HUES64 (cell line): Measurements from ENCODE around the gene IL10RB.
A peak's percentile ranks its signal among the peaks of the same experiment; 100 is the strongest.

Experiments
- H3K27ac ChIP-seq: 2 replicates; pipeline ENCODE4 v1.7.0; 2013; ENCODE audit warnings: low read depth, low read length, inconsistent platforms
- H3K27me3 ChIP-seq: 2 replicates; pipeline ENCODE4 v1.6.1; 2013; ENCODE audit warnings: mild to moderate bottlenecking, low read length; ENCODE audit not compliant: insufficient read depth
- H3K36me3 ChIP-seq: 2 replicates; pipeline ENCODE4 v1.6.1; 2013; ENCODE audit warnings: mild to moderate bottlenecking, low read length; ENCODE audit not compliant: insufficient read depth
- H3K4me1 ChIP-seq: 2 replicates; pipeline ENCODE4 v1.6.1; 2013; ENCODE audit warnings: mild to moderate bottlenecking, low read length, moderate library complexity; ENCODE audit not compliant: insufficient read depth
- H3K4me3 ChIP-seq: 2 replicates; pipeline ENCODE4 v1.5.1; 2013; ENCODE audit warnings: mild to moderate bottlenecking, low read length, moderate library complexity
- H3K9ac ChIP-seq: 2 replicates; pipeline ENCODE4 v1.6.1; 2013; ENCODE audit warnings: mild to moderate bottlenecking, low read depth, low read length
- H3K9me3 ChIP-seq: 2 replicates; pipeline ENCODE4 v1.6.1; 2013; ENCODE audit warnings: low read depth, low read length; ENCODE audit not compliant: insufficient read depth
- WGBS: fragments of 150-250, 120-280 bp; methylation state at CpG from one replicate; pipeline ENCODE4 v1.1.7; 2013; ENCODE audit warnings: missing lambda C conversion rate; 5-methylcytosine and 5-hydroxymethylcytosine counted together

Gene IL10RB

DNA sequence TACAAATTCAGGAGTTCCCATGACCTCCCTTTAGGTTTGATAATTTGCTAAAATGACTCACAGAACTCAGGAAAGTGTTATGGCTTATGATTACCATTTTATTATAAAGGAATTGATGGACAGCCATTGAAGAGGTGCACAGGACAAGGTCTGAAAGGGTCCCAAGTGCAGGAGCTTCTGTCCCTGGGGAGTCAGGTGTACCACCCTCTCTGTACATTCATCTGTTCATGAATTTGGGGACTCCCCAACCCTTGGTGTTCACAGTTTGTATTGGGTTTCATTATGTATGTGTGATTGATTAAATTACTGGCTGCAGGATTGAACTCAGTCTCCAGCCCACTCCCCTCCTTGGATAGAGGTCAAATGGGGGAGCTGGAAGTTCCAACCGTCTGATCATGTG, 10.8 kb upstream of the IL10RB start:
- Histone ChIP-seq H3K9me3 (0 out of 2 replicates have a peak, but pooled peaks cover 7% of the 10 kb centered on the region), H3K27ac (no peak overlapping the region), H3K9ac (no peak overlapping the region), H3K27me3 (no peaks in the 10 kb centered on the region), H3K4me1 (no peaks in the 10 kb centered on the region), H3K36me3 (peaks cover 67% of the 10 kb centered on the region), H3K4me3 (no peak overlapping the region)
- 100% methylated on average over 1 of the region's 1 CpG for WGBS

DNA sequence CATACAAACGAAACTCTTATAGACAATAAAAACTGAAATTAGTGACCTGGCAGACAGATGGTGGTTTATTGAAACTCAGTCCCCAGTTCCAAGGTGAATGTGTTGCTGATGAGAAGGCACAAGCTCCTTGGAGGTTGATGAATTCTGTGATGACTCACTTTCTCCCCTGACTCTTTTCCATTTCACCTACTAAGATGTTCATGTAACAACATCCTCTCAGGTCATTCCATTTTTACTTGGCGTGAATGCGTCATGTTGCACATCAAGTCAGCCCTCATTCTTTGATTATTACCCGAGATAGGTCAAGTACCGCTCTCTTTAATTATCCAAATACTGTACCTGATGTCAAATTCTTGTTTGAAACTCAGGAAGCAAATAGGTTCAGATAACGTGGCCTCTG, 10.1 kb upstream of the IL10RB start:
- 93% methylated on average over 5 of the region's 6 CpGs for WGBS
- H3K36me3 ChIP-seq = peaks cover 63% of the 10 kb centered on the region

DNA sequence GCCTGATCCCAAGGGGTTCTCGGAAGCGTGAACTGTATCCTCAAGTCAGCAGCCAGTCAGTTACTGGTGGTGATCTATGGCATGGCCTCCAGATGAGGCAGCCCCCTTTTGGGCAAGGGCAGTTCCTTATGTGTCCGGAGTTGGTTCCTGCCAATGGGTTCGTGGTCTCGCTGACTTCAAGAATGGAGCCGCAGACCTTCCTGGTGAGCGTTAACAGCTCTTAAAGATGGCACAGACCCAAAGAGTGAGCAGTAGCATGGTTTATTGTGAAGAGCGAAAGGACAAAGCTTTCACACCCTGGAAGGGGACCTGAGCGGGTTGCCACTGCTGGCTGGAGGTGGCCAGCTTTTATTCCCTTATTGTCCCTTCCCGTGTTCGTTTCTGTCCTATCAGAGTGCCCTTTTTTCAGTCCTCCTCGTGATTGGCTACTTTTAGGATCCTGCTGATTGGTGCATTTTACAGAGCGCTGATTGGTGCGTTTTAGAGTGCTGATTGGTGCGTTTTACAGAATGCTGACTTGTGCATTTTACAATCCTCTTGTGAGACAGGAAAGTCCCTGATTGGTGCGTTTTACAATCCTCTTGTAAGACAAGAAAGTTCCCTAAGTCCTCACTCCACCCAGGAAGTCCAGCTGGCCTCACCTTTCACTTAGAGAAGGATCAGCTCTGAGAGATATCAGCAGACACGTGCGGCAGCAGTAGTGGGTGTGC, 8.9 kb upstream of the IL10RB start:
- Histone ChIP-seq H3K4me3 (no peak overlapping the region), H3K9me3 (0 out of 2 replicates have a peak, but pooled peaks cover 7% of the 10 kb centered on the region), H3K27ac (no peak overlapping the region), H3K4me1 (no peaks in the 10 kb centered on the region), H3K27me3 (no peaks in the 10 kb centered on the region), H3K36me3 (peaks cover 53% of the 10 kb centered on the region), H3K9ac (no peak overlapping the region)
- WGBS = 96% methylated on average over 18 of the region's 18 CpGs

More for the DNA sequence above, 10.1 kb upstream of the IL10RB start:
- H3K4me3 ChIP-seq = no peak overlapping the region
- no peaks in the 10 kb centered on the region for H3K27me3 ChIP-seq
- H3K9ac ChIP-seq = no peak overlapping the region
- H3K4me1 ChIP-seq = no peaks in the 10 kb centered on the region
- 0 out of 2 replicates have a peak, but pooled peaks cover 7% of the 10 kb centered on the region for H3K9me3 ChIP-seq
- H3K27ac ChIP-seq = no peak overlapping the region

DNA sequence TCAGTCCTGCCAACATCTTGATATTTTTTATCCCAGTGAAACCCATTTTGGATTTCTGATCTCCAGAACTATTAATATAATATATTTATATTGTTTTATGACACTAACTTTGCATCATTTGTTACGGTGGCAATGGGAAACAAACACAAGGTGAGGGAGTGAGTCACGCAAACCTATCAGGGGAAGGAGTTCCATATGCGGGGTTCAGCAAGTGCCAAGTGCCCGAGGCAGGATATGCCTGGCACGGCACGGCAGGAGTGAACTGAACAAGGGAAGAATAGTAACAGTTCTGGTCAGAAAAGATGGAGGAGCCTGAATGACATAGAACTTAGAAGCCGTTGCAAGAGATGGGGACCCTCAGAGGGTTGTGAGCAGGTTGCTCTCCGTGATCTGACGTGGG, 7.7 kb upstream of the IL10RB start:
- Histone ChIP-seq H3K27ac (no peak overlapping the region), H3K9me3 (0 out of 2 replicates have a peak, but pooled peaks cover 7% of the 10 kb centered on the region), H3K9ac (no peak overlapping the region), H3K4me1 (no peaks in the 10 kb centered on the region), H3K36me3 (peaks cover 46% of the 10 kb centered on the region), H3K4me3 (no peak overlapping the region), H3K27me3 (no peaks in the 10 kb centered on the region)
- WGBS = 95% methylated on average over 9 of the region's 9 CpGs

DNA sequence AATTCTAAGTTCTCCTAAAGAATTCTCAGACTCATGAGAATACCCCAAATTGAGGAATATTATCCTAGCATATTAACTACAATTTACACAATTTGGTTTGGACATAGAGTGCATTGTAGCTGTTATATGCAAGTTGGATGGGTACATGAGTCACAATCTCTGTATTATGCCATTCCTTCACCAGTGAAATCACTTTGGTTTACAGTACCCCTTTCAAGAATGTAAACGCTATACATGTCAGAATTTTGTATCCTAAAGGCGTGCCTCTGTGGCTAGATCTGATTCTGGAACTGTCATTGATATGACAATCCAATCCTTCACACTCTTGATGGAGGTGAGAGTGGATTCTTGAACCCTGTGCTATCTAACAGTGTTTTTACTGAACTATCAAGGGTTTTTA, 6.7 kb upstream of the IL10RB start:
- Histone ChIP-seq H3K27ac (no peak overlapping the region), H3K27me3 (no peaks in the 10 kb centered on the region), H3K9me3 (0 out of 2 replicates have a peak, but pooled peaks cover 7% of the 10 kb centered on the region), H3K4me3 (no peak overlapping the region), H3K36me3 (peaks cover 39% of the 10 kb centered on the region), H3K4me1 (0 out of 2 replicates have a peak, but pooled peaks cover 4% of the 10 kb centered on the region), H3K9ac (no peak overlapping the region)
- 95% methylated on average over 2 of the region's 2 CpGs for WGBS

DNA sequence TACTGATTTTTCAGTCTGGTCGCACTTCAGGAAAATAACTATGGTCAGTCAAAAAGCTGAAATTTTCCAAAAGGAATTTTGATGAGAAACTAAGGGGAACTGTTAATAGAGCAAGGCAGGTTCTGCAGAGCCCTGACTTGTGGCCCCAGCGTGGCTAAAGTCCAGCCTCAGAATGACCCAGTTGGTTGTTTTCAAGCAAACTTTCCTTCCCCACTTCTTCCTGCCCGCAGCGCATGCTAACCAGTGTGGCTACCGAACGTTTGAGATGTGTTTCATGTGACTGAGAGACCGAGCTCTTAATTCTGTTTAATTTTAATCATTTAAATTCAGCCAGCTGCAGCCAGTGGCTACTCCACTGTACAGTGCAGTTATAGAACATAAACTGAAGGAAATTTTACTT, 6.2 kb upstream of the IL10RB start:
- Histone ChIP-seq H3K9ac (no peak overlapping the region), H3K27ac (no peak overlapping the region), H3K4me3 (no peak overlapping the region), H3K27me3 (no peaks in the 10 kb centered on the region), H3K4me1 (0 out of 2 replicates have a peak, but pooled peaks cover 4% of the 10 kb centered on the region), H3K36me3 (peaks cover 33% of the 10 kb centered on the region), H3K9me3 (0 out of 2 replicates have a peak, but pooled peaks cover 7% of the 10 kb centered on the region)
- WGBS = 94% methylated on average over 7 of the region's 7 CpGs

DNA sequence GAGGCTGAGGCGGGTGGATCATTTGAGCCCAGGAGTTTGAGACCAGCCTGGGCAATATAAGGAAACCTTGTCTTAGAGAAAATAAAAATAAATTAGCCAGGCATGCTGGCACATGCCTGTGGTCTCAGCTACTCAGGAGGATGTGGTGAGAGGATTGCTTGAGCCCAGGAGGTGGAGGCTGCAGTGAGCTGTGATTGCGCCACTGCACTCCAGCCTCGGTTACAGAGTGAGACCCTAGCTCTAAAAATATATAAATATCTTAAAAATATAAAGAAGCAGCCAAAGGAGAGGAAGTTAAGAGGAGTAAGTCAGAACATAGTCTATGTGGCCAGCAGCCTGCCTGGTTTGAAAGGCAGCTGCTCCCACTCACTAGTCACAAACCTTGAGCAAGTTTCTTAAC, 4.5 kb upstream of the IL10RB start:
- H3K4me1 ChIP-seq = 0 out of 2 replicates have a peak, but pooled peaks cover 7% of the 10 kb centered on the region
- H3K27me3 ChIP-seq = no peaks in the 10 kb centered on the region; the same call in 1 of the 2 replicates
- H3K36me3 ChIP-seq = peaks cover 25% of the 10 kb centered on the region
- 0 out of 2 replicates have a peak, but pooled peaks cover 7% of the 10 kb centered on the region for H3K9me3 ChIP-seq
- no peak overlapping the region for H3K9ac ChIP-seq
- 85% methylated on average over 1 of the region's 3 CpGs for WGBS
- H3K27ac ChIP-seq = no peak overlapping the region
- H3K4me3 ChIP-seq = no peak overlapping the region

DNA sequence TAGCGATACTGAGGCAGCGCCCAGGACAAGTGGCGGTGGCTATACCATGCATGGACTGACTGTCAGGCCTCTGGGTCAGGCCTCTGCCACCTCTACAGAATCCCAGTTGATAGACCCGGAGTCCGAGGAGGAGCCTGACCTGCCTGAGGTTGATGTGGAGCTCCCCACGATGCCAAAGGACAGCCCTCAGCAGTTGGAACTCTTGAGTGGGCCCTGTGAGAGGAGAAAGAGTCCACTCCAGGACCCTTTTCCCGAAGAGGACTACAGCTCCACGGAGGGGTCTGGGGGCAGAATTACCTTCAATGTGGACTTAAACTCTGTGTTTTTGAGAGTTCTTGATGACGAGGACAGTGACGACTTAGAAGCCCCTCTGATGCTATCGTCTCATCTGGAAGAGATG, 3.2 kb upstream of the IL10RB start:
- Histone ChIP-seq H3K27ac (no peak overlapping the region), H3K27me3 (no peaks in the 10 kb centered on the region; the same call in 1 of the 2 replicates), H3K9ac (no peak overlapping the region), H3K9me3 (0 out of 2 replicates have a peak, but pooled peaks cover 2% of the 10 kb centered on the region), H3K36me3 (peaks cover 21% of the 10 kb centered on the region), H3K4me1 (0 out of 2 replicates have a peak, but pooled peaks cover 7% of the 10 kb centered on the region), H3K4me3 (no peak overlapping the region)
- WGBS = 95% methylated on average over 11 of the region's 11 CpGs

DNA sequence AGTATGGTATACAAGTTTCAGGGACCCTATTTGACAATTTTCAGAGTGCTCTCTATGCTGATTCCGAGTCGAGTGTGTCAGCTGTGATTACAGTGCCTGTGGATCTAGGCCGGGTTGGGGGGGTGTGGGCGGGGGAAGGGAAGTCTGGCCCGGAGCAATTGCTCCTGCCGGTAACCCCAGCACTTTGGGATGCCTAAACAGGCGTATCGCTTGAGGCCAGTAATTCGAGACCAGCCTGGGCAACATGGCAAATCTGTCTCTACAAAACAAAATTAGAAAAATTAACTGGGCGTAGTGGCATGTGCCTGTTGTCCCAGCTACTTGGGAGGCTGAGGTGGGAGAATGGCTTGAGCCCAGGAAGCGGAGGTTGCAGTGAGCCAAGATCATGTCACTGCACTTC, 1.6 kb upstream of the IL10RB start:
- Histone ChIP-seq H3K27ac (no peak overlapping the region), H3K27me3 (no peaks in the 10 kb centered on the region; the same call in 1 of the 2 replicates), H3K4me3 (no peak overlapping the region), H3K36me3 (0 out of 2 replicates have a peak, but pooled peaks cover 7% of the 10 kb centered on the region), H3K4me1 (0 out of 2 replicates have a peak, but pooled peaks cover 7% of the 10 kb centered on the region), H3K9me3 (no peaks in the 10 kb centered on the region), H3K9ac (no peak overlapping the region)
- 73% methylated on average over 11 of the region's 11 CpGs for WGBS

DNA sequence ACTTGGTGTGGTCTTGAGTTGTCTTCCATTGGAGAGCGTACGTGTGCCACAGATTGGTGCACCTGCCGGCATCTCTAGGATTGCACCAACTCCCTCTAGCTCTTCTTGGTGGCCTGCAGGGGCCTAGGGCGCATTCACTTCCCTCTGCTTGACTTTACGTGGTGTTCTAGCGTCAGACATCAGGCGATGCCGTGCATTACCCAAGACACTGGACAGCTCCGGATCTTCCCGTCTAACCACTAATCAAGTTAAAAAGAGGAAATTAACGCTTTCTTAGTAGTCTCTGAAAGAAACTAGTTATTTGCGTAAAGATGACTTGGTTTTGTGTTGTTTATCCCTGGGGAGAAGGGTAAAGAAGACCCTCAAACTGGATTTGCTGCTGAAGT, 510 bp upstream of the IL10RB start:
- Histone ChIP-seq H3K27me3 (no peaks in the 10 kb centered on the region; the same call in 1 of the 2 replicates), H3K36me3 (0 out of 2 replicates have a peak, but pooled peaks cover 7% of the 10 kb centered on the region), H3K4me3 (peak overlapping the region; percentile 80), H3K9ac (0 out of 2 replicates have a peak overlapping the region, but pooled peaks have one; percentile 24), H3K4me1 (0 out of 2 replicates have a peak, but pooled peaks cover 7% of the 10 kb centered on the region), H3K27ac (no peak overlapping the region), H3K9me3 (no peaks in the 10 kb centered on the region)
- 55% methylated on average over 12 of the region's 12 CpGs for WGBS

DNA sequence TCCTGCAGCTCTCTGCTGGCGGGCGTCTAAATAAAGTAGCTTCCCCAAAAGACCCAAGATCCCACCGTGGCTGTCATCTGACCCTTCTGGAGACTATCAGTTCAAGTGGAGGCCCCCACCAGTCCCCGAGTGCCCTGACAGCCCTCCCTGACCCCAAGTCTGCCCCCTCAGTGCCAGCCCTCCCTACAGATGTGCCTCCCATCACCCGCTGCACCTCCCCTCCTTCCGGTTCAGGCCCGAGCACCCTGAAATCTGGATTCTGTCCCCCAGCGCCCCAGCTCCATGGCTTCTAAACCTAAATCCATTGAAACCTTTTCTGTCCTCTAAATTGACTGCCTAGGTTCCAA, 595 bp downstream of the IL10RB start:
- Histone ChIP-seq H3K27ac (no peak overlapping the region), H3K27me3 (no peaks in the 10 kb centered on the region; the same call in 1 of the 2 replicates), H3K9ac (peak overlapping the region; percentile 71), H3K9me3 (no peaks in the 10 kb centered on the region), H3K4me3 (peak overlapping the region; percentile 80), H3K36me3 (0 out of 2 replicates have a peak, but pooled peaks cover 7% of the 10 kb centered on the region), H3K4me1 (0 out of 2 replicates have a peak, but pooled peaks cover 7% of the 10 kb centered on the region)
- WGBS = 41% methylated on average over 8 of the region's 8 CpGs
